HTR-8/SVneo (cell line): ENCODE results near the gene NLRP7.
"Not testable (repeated sequence)": the region's sequence is repeated elsewhere in the genome, so short reads cannot be mapped to it uniquely, and the experiment has no call there.

Source experiments
- DNase-seq: peaks from one replicate; pipeline ENCODE4 v3.0.0; 2011; ENCODE audit warnings: low spot score, mixed read lengths; ENCODE audit not compliant: insufficient read length
- FAIRE-seq: peaks from 2 replicates; lab custom pipeline; 2011; peaks lifted over from hg19 to GRCh38; lab: Jason Lieb, UNC

NLRP7 gene

DNA sequence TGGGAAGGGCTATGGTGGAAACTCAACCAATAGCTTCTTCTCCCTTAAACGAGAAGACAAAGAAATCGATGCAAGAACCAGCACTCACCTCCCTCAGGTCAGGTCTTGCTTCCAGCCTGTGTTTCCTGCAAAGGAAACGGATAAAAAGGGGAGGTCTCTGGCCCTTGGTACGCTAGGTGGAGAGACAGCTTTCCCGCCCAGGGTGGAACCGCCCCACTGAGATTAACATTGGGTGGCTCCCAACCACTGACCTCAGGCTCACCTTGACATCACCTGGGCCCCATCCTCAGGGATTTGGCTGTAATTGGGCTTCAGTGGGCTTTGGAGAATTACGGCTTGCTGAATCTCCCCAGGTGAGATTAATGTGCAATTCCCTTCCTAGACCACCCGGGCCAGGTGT is at the start of gene NLRP7:
NLRP7 (minus strand) TSS at position 150 of the 400 bp plus-strand sequence.
- FAIRE-seq (no peak), DNase-seq (no peak)

DNA sequence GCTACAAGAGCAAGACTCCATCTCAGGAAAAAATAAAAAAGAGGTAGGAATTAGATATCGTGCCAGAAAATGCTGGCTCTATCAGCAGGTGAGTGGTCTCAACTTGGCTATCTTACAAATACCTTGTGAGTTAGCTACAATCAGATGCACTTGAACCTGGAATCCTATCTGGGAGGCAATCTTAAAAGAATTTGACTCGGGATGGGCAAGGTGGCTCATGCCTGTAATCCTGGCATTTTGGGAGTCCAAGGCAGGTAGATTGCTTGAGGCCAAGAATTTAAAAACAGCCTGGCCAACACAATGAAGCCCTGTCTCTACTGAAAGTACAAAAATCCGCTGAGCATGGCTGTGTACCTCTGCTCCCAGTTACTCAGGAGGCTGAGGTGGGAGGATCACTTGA is 48.2 kb upstream of the NLRP7 start:
- no peak for DNase-seq
- FAIRE-seq = no peak

DNA sequence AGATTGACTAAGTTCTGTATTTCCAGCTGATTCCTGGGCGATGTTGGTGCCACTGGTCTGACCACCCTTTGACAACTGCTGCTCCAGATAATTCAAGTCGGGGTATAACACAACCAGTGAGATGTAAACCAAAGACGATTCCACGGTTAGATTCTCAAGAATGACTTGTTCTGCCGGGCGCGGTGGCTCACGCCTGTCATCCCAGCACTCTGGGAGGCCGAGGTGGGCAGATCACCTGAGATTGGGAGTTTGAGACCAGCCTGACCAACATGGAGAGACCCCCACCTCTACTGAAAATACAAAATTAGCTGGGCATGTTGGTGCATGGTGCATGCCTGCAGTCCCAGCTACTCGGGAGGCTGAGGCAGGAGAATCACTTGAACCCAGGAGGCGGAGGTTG is 42.2 kb upstream of the NLRP7 start:
- not testable (repeated sequence) for FAIRE-seq, DNase-seq

DNA sequence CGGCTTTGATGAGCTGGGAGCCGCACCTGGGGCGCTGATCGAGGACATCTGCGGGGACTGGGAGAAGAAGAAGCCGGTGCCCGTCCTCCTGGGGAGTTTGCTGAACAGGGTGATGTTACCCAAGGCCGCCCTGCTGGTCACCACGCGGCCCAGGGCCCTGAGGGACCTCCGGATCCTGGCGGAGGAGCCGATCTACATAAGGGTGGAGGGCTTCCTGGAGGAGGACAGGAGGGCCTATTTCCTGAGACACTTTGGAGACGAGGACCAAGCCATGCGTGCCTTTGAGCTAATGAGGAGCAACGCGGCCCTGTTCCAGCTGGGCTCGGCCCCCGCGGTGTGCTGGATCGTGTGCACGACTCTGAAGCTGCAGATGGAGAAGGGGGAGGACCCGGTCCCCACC is 35.2 kb upstream of the NLRP7 start:
- not testable (repeated sequence) for DNase-seq
- FAIRE-seq = peak; percentile 26

DNA sequence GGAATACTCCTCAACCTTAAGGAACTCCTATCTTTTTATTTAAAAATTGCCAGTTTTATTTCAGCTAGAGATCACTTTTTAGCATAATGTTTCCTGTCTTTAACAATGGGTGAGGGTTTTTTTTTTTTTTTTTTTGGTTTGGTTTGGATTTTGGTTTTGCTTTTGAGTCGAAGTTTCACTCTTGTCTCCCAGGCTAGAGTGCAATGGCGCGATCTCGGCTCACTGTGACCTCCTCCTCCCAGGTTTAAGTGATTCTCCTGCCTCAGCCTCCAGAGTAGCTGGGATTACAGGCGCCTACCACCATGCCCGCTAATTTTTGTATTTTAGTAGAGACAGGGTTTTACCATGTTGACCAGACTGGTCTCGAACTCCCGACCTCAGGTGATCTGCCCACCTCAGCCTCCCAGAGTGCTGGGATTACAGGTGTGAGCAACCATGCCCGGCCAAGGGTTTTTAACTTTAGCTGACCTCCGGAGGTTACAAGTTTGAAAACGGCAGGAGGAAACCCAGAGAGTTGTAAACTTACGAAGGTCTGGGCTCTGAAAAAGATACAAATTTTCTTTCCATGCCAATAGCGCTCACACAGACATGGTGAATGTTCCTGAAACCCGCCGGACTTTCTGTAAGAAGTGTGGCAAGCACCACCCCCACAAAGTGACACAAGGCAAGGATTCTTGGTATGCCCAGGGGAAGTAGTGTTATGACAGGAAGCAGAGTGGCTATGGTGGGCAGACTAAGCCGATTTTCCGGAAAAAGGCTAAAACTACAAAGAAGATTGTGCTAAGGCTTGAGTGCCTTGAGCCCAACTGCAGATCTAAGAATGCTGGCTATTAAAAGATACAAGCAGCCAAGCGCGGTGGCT is 26.1 kb upstream of the NLRP7 start:
- FAIRE-seq, DNase-seq: not testable (repeated sequence)

DNA sequence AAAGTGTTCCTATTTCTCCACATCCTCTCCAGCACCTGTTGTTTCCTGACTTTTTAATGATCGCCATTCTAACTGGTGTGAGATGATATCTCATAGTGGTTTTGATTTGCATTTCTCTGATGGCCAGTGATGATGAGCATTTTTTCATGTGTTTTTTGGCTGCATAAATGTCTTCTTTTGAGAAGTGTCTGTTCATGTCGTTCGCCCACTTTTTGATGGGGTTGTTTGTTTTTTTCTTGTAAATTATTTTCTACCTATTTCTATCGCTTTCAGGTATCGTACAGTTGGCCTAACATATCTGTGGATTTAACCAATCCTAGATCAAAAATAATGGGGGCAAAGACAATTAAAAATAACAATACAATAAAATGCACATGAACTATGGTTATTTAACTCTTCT is 24.1 kb upstream of the NLRP7 start:
- not testable (repeated sequence) for DNase-seq, FAIRE-seq

DNA sequence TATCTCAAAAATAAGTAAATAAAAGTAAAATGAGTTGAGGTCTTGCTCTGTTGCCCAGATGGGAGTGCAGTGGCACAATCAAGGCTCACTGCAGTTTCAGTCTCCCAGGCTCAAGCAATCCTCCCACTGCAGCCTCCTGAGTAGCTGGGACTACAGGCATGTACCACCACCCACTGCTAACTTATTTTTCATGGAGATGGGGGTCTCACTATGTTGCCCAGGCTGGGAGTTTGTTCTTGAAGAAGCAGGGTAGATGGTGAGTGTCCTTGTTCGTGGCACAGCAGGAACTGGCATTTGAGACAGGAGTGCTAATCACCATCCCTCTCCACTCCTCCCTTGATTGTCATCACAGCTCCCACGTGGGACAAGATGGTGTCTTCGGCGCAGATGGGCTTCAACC is 22.3 kb upstream of the NLRP7 start:
- DNase-seq (no peak), FAIRE-seq (no peak)

DNA sequence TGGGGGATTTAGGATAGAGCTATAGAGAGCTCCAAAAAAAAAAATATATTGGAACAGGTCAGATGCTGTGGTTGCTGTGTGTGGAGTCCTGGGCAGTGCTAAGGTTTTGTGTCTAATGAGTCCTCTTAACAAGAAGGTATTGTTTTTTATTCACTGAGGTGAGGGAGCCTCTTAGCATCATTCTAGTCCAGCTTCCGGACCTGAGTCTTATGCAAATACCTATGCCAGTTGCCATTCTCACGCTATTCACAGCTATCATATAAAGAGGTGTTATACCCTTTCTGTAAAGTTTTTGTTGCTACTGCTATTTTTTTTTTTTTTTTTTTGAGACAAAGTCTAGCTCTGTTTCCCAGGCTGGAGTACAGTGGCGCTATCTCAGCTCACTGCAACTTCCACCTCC is 20.3 kb upstream of the NLRP7 start:
- FAIRE-seq = no peak
- no peak for DNase-seq

DNA sequence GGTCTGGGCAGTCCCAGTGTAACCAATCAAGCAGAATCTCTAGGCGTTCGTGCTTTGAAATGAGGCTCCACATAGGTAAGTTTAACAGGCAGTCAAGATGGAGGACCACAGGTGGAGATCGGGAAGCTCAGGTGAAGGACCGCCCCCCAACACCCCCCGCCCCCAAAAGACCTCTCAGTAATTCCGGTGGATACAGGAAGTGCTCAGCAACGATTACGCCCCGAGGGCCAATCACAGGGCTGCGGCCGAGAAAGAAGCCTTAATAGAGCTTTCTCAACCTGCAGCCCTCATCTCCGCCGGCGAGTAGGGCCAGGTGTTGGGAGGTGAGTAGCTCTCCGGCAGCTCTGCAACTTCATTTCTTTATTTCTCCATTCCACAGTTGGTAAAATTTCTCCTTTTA is 17.7 kb upstream of the NLRP7 start:
- not testable (repeated sequence) for DNase-seq, FAIRE-seq

DNA sequence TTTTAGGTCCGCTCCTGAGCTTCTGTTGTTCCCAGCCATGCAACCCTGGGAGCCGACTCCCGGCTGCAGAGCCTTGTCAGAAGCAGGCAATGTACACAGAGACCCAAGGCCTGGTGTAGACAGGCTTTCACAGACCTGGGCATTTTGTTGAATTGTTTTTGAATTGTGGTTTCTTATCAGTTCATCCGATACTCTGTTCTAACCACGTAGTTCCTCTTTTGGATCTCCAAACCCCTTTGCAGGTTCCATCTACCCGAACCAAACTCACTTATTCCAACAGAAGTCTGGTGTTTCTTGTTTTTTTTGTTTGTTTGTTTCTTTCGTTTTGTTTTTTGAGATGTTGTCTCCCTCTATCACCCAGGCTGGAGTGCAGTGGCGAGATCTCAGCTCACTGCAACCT is 12.5 kb upstream of the NLRP7 start:
- FAIRE-seq (no peak), DNase-seq (no peak)

DNA sequence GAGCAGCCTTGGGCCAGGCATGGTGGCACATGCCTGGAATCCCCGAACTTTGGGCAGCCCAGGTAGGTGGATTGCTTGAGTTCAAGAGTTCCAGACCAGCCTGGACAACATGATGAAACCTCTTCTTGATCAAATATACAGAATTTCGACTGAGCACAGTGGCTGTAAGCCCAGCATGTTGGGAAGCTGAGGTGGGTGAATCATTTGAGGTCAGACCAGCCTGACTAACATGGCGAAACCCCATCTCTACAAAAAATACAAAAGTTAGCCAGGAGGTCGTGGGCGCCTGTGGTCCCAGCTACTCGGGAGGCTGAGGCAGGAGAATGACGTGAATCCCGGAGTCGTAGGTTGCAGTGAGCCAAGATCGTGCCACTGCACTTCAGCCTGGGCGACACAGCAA is 8.0 kb upstream of the NLRP7 start:
- FAIRE-seq (no peak), DNase-seq (no peak)

DNA sequence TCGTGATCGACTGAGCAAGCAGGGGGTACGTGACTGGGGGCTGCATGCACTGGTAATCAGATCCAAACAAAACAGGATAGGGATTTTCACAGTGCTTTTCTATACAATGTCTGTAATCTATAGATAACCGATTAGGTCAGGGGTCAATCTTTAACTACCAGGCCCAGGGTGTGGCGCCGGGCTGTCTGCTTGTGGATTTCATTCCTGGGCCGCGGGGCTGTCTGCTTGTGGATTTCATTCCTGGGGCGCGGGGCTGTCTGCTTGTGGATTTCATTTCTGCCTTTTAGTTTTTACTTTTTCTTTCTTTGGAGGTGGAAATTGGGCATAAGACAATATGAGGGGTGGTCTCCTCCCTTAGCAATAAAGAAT is 6.0 kb upstream of the NLRP7 start:
- FAIRE-seq = not testable (repeated sequence)

DNA sequence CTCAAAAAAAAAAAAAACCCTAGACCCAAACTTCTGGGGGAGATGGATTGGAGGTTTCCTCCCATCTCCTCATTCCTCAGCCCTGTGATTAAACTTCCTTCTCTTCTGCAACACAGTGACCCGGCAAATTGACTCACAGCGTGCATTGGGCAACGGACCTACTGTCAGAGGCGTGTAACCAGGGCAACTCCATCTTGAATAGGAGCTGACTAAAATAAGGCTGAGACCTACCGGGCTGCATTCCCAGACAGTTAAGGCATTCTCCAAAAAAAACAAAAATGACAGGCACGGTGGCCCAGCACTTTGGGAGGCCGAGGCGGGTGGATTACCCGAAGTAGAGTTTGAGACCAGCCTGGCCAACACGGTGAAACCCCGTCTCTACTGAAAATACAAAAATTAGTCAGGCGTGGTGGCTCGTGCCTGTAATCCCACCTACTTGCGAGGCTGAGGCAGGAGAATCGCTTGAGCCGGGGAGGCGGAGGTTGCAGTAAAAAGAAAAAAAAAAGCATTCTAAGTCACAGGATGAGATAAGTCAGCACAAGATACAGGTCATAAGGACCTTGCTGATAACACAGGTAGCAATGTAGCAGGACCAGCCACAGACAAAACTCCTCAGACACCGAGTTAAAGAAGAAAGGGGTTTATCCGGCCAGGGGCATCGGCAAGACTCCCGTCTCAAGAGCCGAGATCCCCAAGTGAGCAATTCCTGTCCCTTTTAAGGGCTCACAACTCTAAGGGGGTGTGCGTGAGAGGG is 5.4 kb upstream of the NLRP7 start:
- FAIRE-seq (no peak), DNase-seq (no peak)

More for the DNA sequence above, 6.0 kb upstream of the NLRP7 start:
- DNase-seq = not testable (repeated sequence)

DNA sequence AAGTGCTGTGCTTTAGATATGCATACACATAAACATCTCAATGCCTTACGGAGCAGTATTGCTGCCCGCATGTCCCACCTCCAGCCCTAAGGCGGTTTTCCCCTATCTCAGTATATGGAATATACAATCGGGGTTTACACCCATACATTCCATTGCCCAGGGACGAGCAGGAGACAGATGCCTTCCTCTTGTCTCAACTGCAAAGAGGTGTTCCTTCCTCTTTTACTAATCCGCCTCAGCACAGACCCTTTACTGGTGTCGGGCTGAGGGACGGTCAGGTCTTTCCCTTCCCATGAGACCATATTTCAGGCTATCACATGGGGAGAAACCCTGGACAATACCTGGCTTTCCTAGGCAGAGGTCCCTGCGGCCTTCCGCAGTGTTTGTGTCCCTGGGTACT is 3.2 kb upstream of the NLRP7 start:
- DNase-seq, FAIRE-seq: not testable (repeated sequence)

DNA sequence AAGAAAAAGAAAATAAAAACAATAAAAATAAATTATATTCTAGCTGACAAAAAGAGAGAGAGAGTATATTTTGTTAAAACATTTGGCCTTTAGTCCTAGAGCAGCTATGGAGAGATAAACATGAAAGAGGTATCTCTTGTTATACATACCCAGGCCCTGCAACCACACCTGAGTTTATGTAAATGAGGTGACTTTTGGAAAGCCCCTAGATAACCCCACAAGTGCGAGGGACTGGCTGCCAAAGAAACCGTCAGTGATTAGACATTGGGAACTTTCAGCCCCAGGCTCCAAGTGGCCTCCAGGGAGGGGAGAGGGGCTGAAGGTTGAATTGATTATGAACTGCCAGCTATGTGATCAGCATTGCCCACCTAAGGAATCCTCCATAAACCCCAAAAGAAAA is 2.1 kb upstream of the NLRP7 start:
- no peak for FAIRE-seq
- DNase-seq = no peak

DNA sequence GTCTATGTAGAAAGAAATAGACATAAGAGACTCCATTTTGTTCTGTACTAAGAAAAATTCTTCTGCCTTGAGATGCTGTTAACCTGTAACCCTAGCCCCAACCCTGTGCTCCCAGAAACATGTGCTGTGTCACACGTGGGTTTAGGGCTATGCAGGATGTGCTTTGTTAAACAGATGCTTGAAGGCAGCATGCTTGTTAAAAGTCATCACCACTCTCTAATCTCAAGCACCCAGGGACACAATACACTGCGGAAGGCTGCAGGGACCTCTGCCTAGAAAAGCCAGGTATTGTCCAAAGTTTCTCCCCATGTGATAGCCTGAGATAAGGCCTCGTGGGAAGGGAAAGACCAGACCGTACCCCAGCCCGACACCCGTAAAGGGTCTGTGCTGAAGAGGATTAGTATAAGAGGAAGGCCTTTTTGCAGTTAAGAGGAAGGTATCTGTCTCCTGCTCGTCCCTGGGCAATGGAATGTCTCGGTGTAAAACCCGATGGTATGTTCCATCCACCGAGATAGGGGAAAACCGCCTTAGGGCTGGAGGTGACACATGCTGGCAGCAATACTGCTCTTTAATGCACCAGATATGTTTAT is 3.5 kb downstream of the NLRP7 start:
- FAIRE-seq, DNase-seq: not testable (repeated sequence)

DNA sequence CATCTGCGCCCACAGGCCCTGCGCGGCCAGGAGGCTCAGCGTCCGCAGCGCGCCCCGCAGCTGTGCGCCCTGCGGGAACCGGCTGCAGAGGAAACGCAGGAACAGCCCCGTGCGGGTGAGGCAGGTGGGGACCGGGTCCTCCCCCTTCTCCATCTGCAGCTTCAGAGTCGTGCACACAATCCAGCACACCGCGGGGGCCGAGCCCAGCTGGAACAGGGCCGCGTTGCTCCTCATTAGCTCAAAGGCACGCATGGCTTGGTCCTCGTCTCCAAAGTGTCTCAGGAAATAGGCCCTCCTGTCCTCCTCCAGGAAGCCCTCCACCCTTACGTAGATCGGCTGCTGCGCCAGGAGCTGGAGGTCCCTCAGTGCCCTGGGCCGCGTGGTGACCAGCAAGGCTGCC is 7.8 kb downstream of the NLRP7 start:
- not testable (repeated sequence) for DNase-seq, FAIRE-seq

DNA sequence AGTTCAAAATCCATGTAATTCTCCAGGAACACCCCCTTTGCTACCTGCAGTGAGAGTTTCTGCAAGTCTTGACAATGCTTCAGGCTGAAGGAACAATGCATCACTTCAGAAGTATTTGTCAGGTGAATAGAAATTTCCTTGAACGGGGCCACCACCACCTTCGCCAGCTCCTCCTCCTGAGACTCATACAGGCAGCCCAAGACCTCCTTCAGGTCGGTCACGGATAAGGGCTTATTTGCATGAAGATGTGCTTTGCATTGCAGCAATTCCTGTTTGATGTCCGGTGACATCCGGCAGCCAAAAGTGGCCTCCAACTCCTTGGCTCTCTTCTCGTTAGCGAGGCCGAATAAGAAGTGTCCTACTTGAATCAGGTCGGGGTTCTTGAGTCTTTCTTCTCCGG is 8.4 kb downstream of the NLRP7 start:
- DNase-seq (no peak), FAIRE-seq (no peak)

DNA sequence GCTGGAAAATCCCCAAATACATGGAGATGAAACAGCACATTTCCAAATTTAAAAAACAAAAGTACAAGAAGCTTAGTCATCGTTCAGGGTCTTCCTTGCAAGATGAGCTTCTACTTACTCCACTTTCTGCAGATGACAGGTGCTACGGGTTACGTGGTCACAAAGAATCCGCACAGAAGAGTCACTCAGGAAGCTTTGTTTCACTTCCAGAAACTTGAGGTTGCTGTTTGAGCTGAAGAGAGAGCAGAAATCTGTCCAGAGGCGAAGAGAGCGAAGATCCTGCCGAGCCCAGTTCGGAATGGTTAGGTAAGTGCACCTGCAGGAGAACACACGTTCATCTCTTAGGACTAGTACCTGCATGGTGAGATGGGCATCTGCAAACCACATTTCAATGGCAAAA is 9.4 kb downstream of the NLRP7 start:
- DNase-seq (no peak), FAIRE-seq (no peak)

DNA sequence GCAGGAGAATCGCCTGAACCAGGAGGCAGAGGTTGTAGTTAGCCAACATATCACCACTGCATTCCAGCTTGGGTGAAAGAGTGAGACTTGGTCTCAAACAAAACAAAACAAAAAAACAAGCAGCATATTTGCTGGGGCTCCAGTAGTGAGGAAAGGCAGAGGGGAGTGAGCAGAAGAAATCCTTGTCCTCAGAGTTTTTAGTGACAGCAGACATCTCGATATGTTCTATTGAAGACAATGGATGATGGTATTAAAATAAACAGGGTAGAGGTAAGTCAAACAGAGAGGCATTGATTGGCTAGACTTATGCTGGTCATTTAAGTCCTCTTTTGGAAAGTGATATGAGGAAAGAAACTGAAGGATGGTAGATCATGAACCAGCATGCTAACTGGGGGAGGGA is 19.0 kb downstream of the NLRP7 start:
- FAIRE-seq = no peak
- DNase-seq = no peak

DNA sequence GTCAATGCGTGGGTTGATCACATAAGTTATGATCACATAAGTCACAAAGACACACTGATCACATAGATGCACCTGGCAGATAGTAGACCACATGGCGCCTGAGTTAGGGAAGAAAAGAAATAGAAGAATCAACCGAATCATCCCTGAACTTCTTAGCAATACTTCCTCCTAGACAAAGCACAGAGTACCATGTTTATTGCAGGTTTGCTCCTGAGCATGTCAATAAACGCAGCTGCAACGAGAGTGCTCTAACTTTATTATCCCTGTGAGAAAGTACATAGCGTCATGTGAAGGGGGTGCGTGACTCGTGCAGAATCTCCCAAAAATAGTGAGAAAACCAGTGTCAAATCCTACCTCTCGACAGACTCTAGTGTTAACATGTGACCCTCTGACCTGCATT is 24.1 kb downstream of the NLRP7 start:
- DNase-seq = no peak
- FAIRE-seq = no peak
